ENCODE results near the gene SELENOF.

DNA sequence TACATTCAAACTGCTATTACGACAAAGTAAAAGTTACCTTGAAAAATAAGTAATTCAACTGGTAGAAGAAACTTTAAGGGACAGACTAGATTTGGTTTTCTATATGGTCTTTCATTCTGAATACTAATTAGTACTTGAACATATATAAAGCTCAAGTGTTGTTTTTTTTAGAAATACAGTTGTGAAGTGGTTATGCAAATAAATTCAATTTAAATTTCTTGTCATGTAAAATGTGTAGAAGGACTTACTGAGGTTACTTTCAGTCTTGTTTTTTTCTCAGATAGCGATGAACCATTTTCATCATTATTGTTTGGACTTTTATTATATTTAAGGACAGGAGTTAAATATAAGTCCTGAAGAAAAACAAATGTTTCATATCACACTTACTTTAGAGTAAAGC, 24.9 kb upstream of the SELENOF start:
- TF ChIP-seq EZH2 (IDR thresholded peaks at IDR 0.05) (no peak), POLR2AphosphoS5 (IDR thresholded peaks at IDR 0.05; ENCODE audit: low read depth, low read length) (no peak)
